Tibial artery (tissue), 4 donors: ENCODE results near the gene PALB2.

Source experiments
- DNase-seq, 2 donors: peaks; one replicate each; pipeline ENCODE4 v3.0.0-alpha.2; 2019
- H3K27ac ChIP-seq, 2 donors: fragments of 200-600 bp; sonication (generic) in 1 of 2; 1 replicate in 1 of 2; 2 replicates in 1 of 2; pipeline ENCODE4 v1.5.1; 2018 to 2019; ENCODE audit warnings: mild to moderate bottlenecking in 1 of 2
- H3K27me3 ChIP-seq, 2 donors: fragments of 200-600 bp; sonication (generic) in 1 of 2; one replicate each; pipeline versions ENCODE4 v1.5.1 to v1.6.0; 2016 to 2019
- H3K36me3 ChIP-seq, 3 donors: fragments of 200-600 bp; sonication (generic) in 2 of 3; one replicate each; pipeline ENCODE4 v1.5.1; 2016 to 2019; ENCODE audit warnings: mild to moderate bottlenecking in 2 of 3
- H3K4me1 ChIP-seq, 4 donors: fragments of 200-600 bp; sonication (generic) in 2 of 4; 1 replicate in 3 of 4; 2 replicates in 1 of 4; pipeline ENCODE4 v1.5.1; 2016 to 2019
- H3K4me3 ChIP-seq, 2 donors: fragments of 200-600 bp; sonication (generic) in 1 of 2; 1 replicate in 1 of 2; 2 replicates in 1 of 2; pipeline ENCODE4 v1.5.1; 2018 to 2019; ENCODE audit warnings: mild to moderate bottlenecking in 2 of 2
- H3K9me3 ChIP-seq, 3 donors: fragments of 200-600 bp; sonication (generic) in 1 of 3; one replicate each; pipeline ENCODE4 v1.5.1; 2016 to 2019
- CTCF ChIP-seq, 2 experiments: fragments of 200-600 bp in 1 of 2; fragments of 450-650 bp in 1 of 2; IDR thresholded peaks; one replicate each; pipeline ENCODE4 v1.5.1; 2017 to 2019; ENCODE audit warnings: antibody characterized with exemption in 2 of 2, mild to moderate bottlenecking in 1 of 2, moderate library complexity in 1 of 2
- intact Hi-C: fragments of 100-400 bp; cut with DNase I; formaldehyde crosslinking; loops from one replicate; pipeline ENCODE4 v1.15.0; 2023; ENCODE audit warnings: low total_unique reads

The PALB2 gene

GRCh38 chr16:23595951-23596720 is 45.0 kb downstream of the PALB2 start, which contains the start of gene NDUFAB1:
Gene NDUFAB1, minus strand, starts transcription at chr16:23596316. Its CDS starts 26 bp downstream, at chr16:23596290.
- intact Hi-C loops: loop anchor here (5.0 kb wide), 2 partner anchors 39 to 46 kb away; partner anchors contain the start of genes DCTN5, EARS2, PALB2 and UBFD1
- peak; percentile 99 to 100 for TF ChIP-seq CTCF (IDR thresholded peaks at IDR 0.05)
- Histone ChIP-seq H3K4me1 (peaks cover 0 to 18% (median 14%) of the 10 kb centered on the region in 4 donors), H3K27ac (peak within 1 kb of the TSS; percentile 80 to 83), H3K27me3 (no peaks in the 10 kb centered on the region), H3K36me3 (peaks cover 7 to 39% (median 13%) of the 10 kb centered on the region in 3 donors), H3K9me3 (no peaks in the 10 kb centered on the region), H3K4me3 (peak within 1 kb of the TSS; percentile 80 to 88)
- peak; percentile 86 to 93 for DNase-seq

- Histone ChIP-seq H3K27me3 (no peaks in the 10 kb centered on the region), H3K4me1 (peaks cover 0 to 18% (median 14%) of the 10 kb centered on the region in 4 donors), H3K4me3 (peak overlapping the region; percentile 80 to 88), H3K27ac (peak overlapping the region; percentile 80 to 83), H3K36me3 (peaks cover 10 to 39% (median 21%) of the 10 kb centered on the region in 3 donors), H3K9me3 (no peaks in the 10 kb centered on the region)
- TF ChIP-seq CTCF (IDR thresholded peaks at IDR 0.05): no peak
- intact Hi-C loops: loop anchor here (5.0 kb wide), 2 partner anchors 38 to 47 kb away; partner anchors contain the start of genes DCTN5, EARS2, PALB2 and UBFD1
- DNase-seq: no peak
These were observed 45.7 kb downstream of the PALB2 start for GRCh38 chr16:23595246-23595950.

- Histone ChIP-seq H3K9me3 (no peaks in the 10 kb centered on the region), H3K4me1 (peaks cover 0 to 18% (median 14%) of the 10 kb centered on the region in 4 donors), H3K36me3 (peaks cover 14 to 49% (median 31%) of the 10 kb centered on the region in 3 donors), H3K4me3 (no peak overlapping the region), H3K27me3 (no peaks in the 10 kb centered on the region), H3K27ac (no peak overlapping the region)
- DNase-seq: no peak
- no peak for TF ChIP-seq CTCF (IDR thresholded peaks at IDR 0.05)
- intact Hi-C loops: no loop called here
These were observed 46.9 kb downstream of the PALB2 start for GRCh38 chr16:23594186-23594585.

GRCh38 chr16:23590181-23590580 is 50.9 kb downstream of the PALB2 start:
- H3K36me3 ChIP-seq: peaks cover 38 to 88% (median 69%) of the 10 kb centered on the region in 3 donors
- H3K9me3 ChIP-seq: no peaks in the 10 kb centered on the region
- H3K27me3 ChIP-seq: no peaks in the 10 kb centered on the region
- intact Hi-C loops: no loop called here
- no peak for TF ChIP-seq CTCF (IDR thresholded peaks at IDR 0.05)
- no peak for DNase-seq
- peaks cover 0 to 13% (median 11%) of the 10 kb centered on the region in 4 donors for H3K4me1 ChIP-seq
- H3K4me3 ChIP-seq: no peak overlapping the region
- no peak overlapping the region for H3K27ac ChIP-seq

GRCh38 chr16:23587726-23588125 is 53.4 kb downstream of the PALB2 start:
- no peak for DNase-seq
- no peak for TF ChIP-seq CTCF (IDR thresholded peaks at IDR 0.05)
- Histone ChIP-seq H3K27me3 (no peaks in the 10 kb centered on the region), H3K27ac (no peak overlapping the region), H3K36me3 (peaks cover 52 to 99% (median 85%) of the 10 kb centered on the region in 3 donors), H3K4me1 (no peaks in the 10 kb centered on the region), H3K9me3 (no peaks in the 10 kb centered on the region), H3K4me3 (no peak overlapping the region)
- intact Hi-C loops: no loop called here
